SU-DHL-6 (cell line): ENCODE measurements around the gene KRTAP2-1.
"Not testable (repeated sequence)": the region's sequence is repeated elsewhere in the genome, so short reads cannot be mapped to it uniquely, and the experiment has no call there.

Source experiments
- H2AFZ ChIP-seq: fragments of 200-600 bp; sonication (generic); 2 replicates; pipeline ENCODE4 v1.6.1; 2014; ENCODE audit warnings: low read depth, mild to moderate bottlenecking, moderate library complexity, mixed read lengths, antibody characterized with exemption, low read length; ENCODE audit not compliant: severe bottlenecking
- H3F3A ChIP-seq: fragments of 200-600 bp; shearing (Covaris generic); 2 replicates; pipeline ENCODE4 v1.6.0; 2016; ENCODE audit warnings: antibody characterized with exemption, mild to moderate bottlenecking; ENCODE audit not compliant: insufficient read depth
- H3K27ac ChIP-seq: fragments of 200-600 bp; sonication (generic); 2 replicates; pipeline ENCODE4 v1.5.1; 2016; ENCODE audit warnings: low read depth, mild to moderate bottlenecking, low read length, moderate library complexity, mixed read lengths
- H3K27me3 ChIP-seq: fragments of 200-600 bp; sonication (generic), shearing (Covaris generic); 2 replicates; pipeline ENCODE4 v1.6.0; 2014; ENCODE audit warnings: mild to moderate bottlenecking, low read length
- H3K36me3 ChIP-seq: fragments of 200-600 bp; sonication (generic); 2 replicates; pipeline ENCODE4 v1.6.1; 2014; ENCODE audit warnings: mild to moderate bottlenecking, low read length, mixed read lengths
- H3K4me2 ChIP-seq: fragments of 300-600, 200-600 bp; shearing (Covaris generic), sonication (generic); 2 replicates; pipeline ENCODE4 v1.6.0; 2014; ENCODE audit warnings: low read length, low read depth, mild to moderate bottlenecking; ENCODE audit not compliant: poor library complexity, severe bottlenecking
- H3K4me3 ChIP-seq: fragments of 200-600 bp; sonication (generic); 2 replicates; pipeline ENCODE4 v1.5.1; 2014; ENCODE audit warnings: antibody characterized with exemption, low read length, mild to moderate bottlenecking, mixed read lengths; ENCODE audit not compliant: insufficient read depth, poor library complexity, severe bottlenecking
- H3K79me2 ChIP-seq: fragments of 200-600 bp; sonication (generic); 2 replicates; pipeline ENCODE4 v1.6.1; 2014; ENCODE audit warnings: mild to moderate bottlenecking, low read length, moderate library complexity; ENCODE audit not compliant: insufficient read depth
- H3K9ac ChIP-seq: fragments of 200-600 bp; sonication (generic); 2 replicates; pipeline ENCODE4 v1.7.0; 2014; ENCODE audit warnings: mild to moderate bottlenecking, low read length
- H3K9me2 ChIP-seq: fragments of 200-600 bp; sonication (generic); replicated peaks from 2 replicates; pipeline ENCODE4 v1.6.1; 2014; ENCODE audit warnings: low read length; ENCODE audit not compliant: insufficient read depth
- H3K9me3 ChIP-seq: fragments of 200-600 bp; sonication (generic); 2 replicates; pipeline ENCODE4 v1.6.1; 2014; ENCODE audit warnings: low read length, mixed read lengths; ENCODE audit not compliant: insufficient read depth
- H4K20me1 ChIP-seq: fragments of 200-600 bp; sonication (generic); 2 replicates; pipeline ENCODE4 v1.6.1; 2014; ENCODE audit warnings: low read depth, mild to moderate bottlenecking, antibody characterized with exemption, low read length, moderate library complexity, mixed read lengths
- CTCF ChIP-seq: fragments of 200-600 bp; sonication (generic); IDR thresholded peaks from one replicate; pipeline ENCODE4 v1.5.1; 2017; ENCODE audit warnings: antibody characterized with exemption, mild to moderate bottlenecking, low read length, moderate library complexity; ENCODE audit not compliant: insufficient read depth, poor library complexity, severe bottlenecking
- EZH2phosphoT487 ChIP-seq: fragments of 200-600 bp; sonication (generic), shearing (Covaris generic); conservative IDR thresholded peaks from 2 replicates; pipeline ENCODE4 v1.6.1; 2018; ENCODE audit warnings: mild to moderate bottlenecking, antibody characterized with exemption, low read length, moderate library complexity, mixed read lengths

Gene KRTAP2-1, protein sequence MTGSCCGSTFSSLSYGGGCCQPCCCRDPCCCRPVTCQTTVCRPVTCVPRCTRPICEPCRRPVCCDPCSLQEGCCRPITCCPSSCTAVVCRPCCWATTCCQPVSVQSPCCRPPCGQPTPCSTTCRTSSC

DNA sequence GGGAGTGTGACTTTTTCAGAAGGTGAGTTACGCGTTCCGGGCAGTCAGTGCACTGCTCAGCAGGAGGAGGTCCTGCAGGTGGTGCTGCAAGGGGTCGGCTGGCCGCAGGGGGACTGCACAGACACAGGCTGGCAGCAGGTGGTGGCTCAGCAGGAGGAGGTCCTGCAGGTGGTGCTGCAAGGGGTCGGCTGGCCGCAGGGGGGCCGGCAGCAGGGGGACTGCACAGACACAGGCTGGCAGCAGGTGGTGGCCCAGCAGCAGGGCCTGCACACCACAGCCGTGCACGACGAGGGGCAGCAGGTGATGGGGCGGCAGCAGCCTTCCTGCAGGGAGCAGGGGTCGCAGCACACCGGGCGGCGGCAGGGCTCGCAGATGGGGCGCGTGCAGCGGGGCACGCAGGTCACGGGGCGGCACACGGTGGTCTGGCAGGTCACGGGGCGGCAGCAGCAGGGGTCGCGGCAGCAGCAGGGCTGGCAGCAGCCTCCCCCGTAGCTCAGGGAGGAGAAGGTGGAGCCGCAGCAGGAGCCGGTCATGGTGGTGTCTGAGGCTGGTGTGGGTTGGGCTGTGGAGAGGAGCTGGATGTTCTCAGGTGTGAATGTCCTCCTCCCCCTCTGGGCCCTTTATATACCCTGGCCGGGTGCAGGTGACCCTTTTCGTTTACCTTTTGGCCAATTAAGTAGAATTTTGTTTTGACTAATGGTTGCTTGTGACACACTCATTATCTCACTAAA, at the start of gene KRTAP2-1:
TSS of gene KRTAP2-1 (minus strand) at position 582 of the 731 bp plus-strand sequence. CDS start at position 533, 49 bp downstream.
- H3K9ac ChIP-seq, H3K9me2 ChIP-seq, H3K27ac ChIP-seq, H4K20me1 ChIP-seq, H3K27me3 ChIP-seq, H2AFZ ChIP-seq, H3F3A ChIP-seq, H3K4me3 ChIP-seq, H3K4me2 ChIP-seq, H3K36me3 ChIP-seq, H3K79me2 ChIP-seq: not testable (repeated sequence)
- peaks cover 12% of the 10 kb centered on the region; the same call in 1 of the 2 replicates for H3K9me3 ChIP-seq

DNA sequence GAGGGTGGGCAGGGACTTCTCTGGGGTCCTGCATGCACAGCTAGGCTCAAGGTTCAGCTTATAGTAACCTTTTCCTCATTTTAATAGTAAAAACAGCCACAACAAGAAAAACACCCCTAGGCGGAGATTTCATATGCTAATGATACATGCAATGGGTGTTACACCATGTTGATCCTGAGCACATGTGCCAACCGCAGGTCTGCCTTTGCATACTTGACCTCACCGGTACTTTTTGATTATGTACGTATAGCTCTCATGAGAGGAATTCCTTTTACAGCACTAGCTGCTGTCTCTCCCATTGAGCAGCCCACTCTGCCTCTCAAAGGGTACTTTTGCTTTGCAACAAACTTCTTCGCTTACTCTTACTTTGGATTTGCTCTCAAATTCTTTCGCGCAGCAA, 48.9 kb upstream of the KRTAP2-1 start:
- no peaks in the 10 kb centered on the region for H3K9me3 ChIP-seq
- H3K36me3 ChIP-seq: no peaks in the 10 kb centered on the region
- no peaks in the 10 kb centered on the region for H3F3A ChIP-seq
- no peak overlapping the region for H3K4me3 ChIP-seq
- H3K79me2 ChIP-seq: no peaks in the 10 kb centered on the region
- H3K9ac ChIP-seq: no peak overlapping the region
- TF ChIP-seq EZH2phosphoT487 (no peak), CTCF (no peak)
- H3K9me2 ChIP-seq: no peaks in the 10 kb centered on the region
- H2AFZ ChIP-seq: no peak overlapping the region
- H3K27me3 ChIP-seq: no peaks in the 10 kb centered on the region
- H4K20me1 ChIP-seq: no peaks in the 10 kb centered on the region
- no peak overlapping the region for H3K4me2 ChIP-seq
- H3K27ac ChIP-seq: no peak overlapping the region

GRCh38 chr17:41088760-41089352, 41.7 kb upstream of the KRTAP2-1 start:
- H3K4me3 ChIP-seq, H3F3A ChIP-seq, H3K9me2 ChIP-seq, H3K27me3 ChIP-seq, H3K79me2 ChIP-seq, H3K4me2 ChIP-seq, H3K36me3 ChIP-seq, H2AFZ ChIP-seq, H3K9me3 ChIP-seq, H3K27ac ChIP-seq, H4K20me1 ChIP-seq, H3K9ac ChIP-seq: not testable (repeated sequence)

- not testable (repeated sequence) for H3K27ac ChIP-seq, H3K4me2 ChIP-seq, H3K9me2 ChIP-seq
Measured at GRCh38 chr17:41084100-41084856, 37.2 kb upstream of the KRTAP2-1 start, which contains the start of gene KRTAP4-7. Gene KRTAP4-7 (plus strand): TSS chr17:41084150. CDS start chr17:41084207, 57 bp downstream.

DNA sequence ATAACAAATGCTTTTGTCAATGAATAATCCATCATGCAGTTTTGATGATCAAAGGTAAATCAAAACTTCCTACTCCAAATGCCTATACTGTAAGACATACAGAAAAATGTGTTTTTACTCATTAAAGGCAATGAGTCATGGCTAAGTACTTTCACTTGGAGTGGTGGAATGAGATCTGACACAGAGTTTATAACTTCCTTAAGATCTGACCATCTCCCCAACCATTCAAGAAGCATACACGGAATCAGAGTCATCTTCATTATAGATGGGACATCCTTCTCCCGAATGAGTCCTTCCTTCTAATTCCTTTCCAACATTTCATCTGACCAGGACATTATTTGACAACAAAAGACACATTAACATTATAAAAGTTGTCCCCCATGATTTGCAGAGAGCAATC, 36.3 kb upstream of the KRTAP2-1 start:
- not testable (repeated sequence) for H3K4me3 ChIP-seq, H4K20me1 ChIP-seq, H3K4me2 ChIP-seq, H2AFZ ChIP-seq, H3K36me3 ChIP-seq, H3K9me3 ChIP-seq, H3K9me2 ChIP-seq, H3K27ac ChIP-seq, H3K9ac ChIP-seq, H3K79me2 ChIP-seq, H3F3A ChIP-seq, H3K27me3 ChIP-seq

More at GRCh38 chr17:41084100-41084856, 37.2 kb upstream of the KRTAP2-1 start, which contains the start of gene KRTAP4-7:
- not testable (repeated sequence) for H3K79me2 ChIP-seq, H3K36me3 ChIP-seq, H4K20me1 ChIP-seq, H3K4me3 ChIP-seq, H2AFZ ChIP-seq, H3F3A ChIP-seq, H3K27me3 ChIP-seq, H3K9me3 ChIP-seq, H3K9ac ChIP-seq
